GM19025 (cell line): ENCODE data around the gene ZSWIM9.
"Not testable (repeated sequence)": the region's sequence is repeated elsewhere in the genome, so short reads cannot be mapped to it uniquely, and the experiment has no call there.

Source experiments
- ATAC-seq: cut with Tn5 transposase; IDR thresholded peaks from one replicate; pipeline ENCODE4 v1.9.1; 2021; ENCODE audit warnings: mild to moderate bottlenecking, low read depth, moderate library complexity; ENCODE audit not compliant: unreplicated experiment

ZSWIM9 gene

DNA sequence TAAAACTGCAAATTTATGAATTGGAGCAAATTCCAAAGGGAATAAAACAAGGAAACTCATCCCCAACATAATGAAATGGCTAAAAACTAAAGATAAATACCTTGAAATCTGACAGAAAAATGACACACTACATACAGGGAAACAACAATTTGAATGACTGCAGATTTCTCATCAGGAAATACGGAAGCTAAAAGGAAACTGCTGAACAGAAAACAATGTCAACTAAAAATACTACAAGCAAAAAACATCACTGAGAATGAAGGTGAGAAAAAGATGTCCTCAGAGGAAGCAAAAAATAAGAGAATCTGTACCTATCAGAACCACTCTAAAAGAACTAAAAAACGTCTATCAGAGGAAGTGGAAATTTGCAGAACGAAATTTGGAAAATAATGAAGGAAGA is 39.5 kb downstream of the ZSWIM9 start:
- ATAC-seq: no peak

DNA sequence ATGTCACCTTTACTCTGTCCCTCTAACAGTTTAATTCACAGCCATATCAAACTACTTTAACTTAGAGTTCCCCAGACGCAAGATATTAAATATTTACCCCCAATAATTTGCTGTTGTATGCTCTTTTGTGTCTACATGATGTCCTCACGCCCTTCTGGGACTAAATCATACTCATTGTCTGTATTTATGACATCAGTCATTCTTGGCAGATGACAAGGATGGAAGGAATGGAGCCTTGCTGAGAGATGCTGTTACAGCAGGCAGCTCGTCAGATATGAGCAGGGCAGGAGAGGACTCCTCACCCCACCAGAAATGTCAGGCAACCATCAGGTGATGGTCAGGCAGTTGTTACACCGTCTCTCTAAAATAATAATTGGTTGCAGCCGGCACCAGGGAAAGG is 43.5 kb downstream of the ZSWIM9 start:
- ATAC-seq: no peak

GRCh38 chr19:48216933-48217332 is 46.5 kb downstream of the ZSWIM9 start:
- ATAC-seq: no peak

GRCh38 chr19:48218997-48219396 is 48.5 kb downstream of the ZSWIM9 start:
- ATAC-seq: no peak

GRCh38 chr19:48220784-48221183 is 50.3 kb downstream of the ZSWIM9 start:
- ATAC-seq: not testable (repeated sequence)

- no peak for ATAC-seq
Observed at GRCh38 chr19:48221628-48222027, 51.1 kb downstream of the ZSWIM9 start.

GRCh38 chr19:48230555-48231129 is 60.2 kb downstream of the ZSWIM9 start:
- no peak for ATAC-seq

DNA sequence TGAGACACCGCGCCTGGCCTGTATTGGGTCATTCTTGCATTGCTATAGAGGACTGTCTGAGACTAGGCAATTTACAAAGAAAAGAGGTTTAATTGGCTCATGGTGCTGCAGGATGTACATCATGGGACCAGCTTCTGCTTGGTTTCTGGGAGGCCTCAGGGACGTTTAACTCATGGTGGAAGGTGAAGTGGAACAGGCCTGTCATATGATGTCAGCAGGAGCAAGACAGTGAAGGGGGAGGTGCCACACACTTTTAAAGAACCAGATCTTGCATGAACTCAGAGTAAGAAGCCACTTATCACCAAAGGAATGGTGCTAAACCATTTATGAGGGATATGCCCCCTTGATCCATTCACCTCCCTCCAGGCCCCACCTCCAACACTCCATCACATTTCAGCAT is 66.6 kb downstream of the ZSWIM9 start:
- ATAC-seq: no peak

- ATAC-seq: no peak
Observed at GRCh38 chr19:48239120-48239519, 68.6 kb downstream of the ZSWIM9 start.

DNA sequence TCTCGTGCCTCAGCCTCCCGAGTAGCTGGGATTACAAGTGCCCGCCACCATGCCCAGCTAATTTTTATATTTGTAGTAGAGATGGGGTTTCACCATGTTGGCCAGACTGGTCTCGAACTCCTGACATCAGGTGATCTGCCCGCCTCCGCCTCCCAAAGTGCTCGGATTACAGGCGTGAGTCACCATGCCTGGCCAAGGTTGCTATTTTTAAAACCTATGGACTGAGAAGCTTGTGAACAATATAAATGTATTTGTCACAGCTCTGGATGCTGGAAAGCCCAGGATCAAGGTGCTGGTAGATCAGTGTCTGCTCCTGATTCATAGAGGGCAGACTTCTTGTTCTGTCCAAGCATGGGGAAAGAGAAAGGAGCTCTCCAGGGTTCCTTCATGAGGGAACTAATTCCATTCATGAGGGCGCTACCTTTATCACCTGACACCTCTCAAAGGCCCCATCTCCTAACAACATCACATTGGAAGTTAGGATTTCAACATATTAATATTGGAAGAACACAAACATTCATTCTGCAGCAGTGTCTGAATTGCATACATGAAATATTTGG is 69.2 kb downstream of the ZSWIM9 start:
- ATAC-seq: no peak

DNA sequence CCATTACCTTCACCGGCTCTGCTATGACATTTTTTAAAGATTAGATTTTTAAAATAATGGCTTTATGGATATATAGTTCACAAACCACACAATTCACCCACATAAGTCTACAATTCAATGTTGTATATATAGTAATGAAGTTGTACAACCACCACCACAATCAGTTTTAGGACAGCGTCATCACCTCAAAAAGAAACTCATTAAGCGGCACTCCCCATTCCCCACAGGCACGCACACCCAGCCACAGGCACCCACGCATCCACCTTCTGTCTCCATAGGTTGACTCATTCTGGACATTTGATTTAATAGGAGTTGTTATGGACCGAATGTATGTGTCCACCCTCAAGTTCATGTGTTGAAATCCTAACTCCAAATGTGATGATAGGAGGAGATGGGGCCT is 71.3 kb downstream of the ZSWIM9 start:
- ATAC-seq: not testable (repeated sequence)

DNA sequence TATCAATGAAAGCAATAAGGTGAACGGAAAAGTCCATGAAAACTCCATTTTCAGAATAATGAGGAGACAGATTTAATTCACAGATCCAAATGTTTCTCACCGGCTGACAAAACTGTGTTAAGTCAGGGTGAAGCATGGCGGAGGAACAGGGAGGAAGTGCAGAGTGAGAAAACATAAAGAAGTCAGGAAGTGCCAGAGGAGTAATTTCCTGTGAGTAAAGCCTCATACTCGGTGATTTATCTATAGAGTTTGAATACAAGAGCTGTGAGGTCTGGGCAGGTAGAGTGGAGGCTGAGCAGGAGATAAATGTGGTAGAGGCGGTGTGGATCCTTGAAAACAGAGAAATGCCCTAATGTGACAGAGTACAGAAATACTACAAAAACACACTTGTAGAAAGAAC is 73.8 kb downstream of the ZSWIM9 start:
- ATAC-seq: no peak

GRCh38 chr19:48246101-48246500 is 75.6 kb downstream of the ZSWIM9 start:
- ATAC-seq: no peak

GRCh38 chr19:48247212-48247611 is 76.7 kb downstream of the ZSWIM9 start:
- ATAC-seq: no peak
